Naive thymus-derived CD8-positive, alpha-beta T cell (primary cell): ENCODE measurements around the gene PICK1. TPM values are rescaled to one million over a fixed set of nuclear protein-coding genes. Genes with fewer than 3 reads are reported as not detected.
A peak's percentile ranks its signal among the peaks of the same experiment; 100 is the strongest.

Experiments
- ATAC-seq, 2 donors: fragments of 150-1000 bp; cut with Tn5 transposase in 1 of 2; sonication (Bioruptor Pico), chemical (Tn5 transposase) in 1 of 2; 1 replicate in 1 of 2; 2 replicates in 1 of 2; pipeline ENCODE4 v1.10.0; 2021; ENCODE audit warnings: mild to moderate bottlenecking in 2 of 2, moderate library complexity in 2 of 2
- POLR2A ChIA-PET: fragments of 350-600 bp; sonication (Branson Sonifier 250); formaldehyde crosslinking; loops from one replicate; lab custom pipeline; 2021; ENCODE audit warnings: antibody characterized with exemption; lab: Charles Lee
- DNase-seq, 10 donors: peaks; one replicate each; pipeline versions ENCODE4 v3.0.0 to v3.0.0-alpha.2; 2020 to 2022
- H3K27ac Mint-ChIP-seq, 10 donors: one replicate each; pipeline ENCODE4 v1.8.0; 2020 to 2022; ENCODE audit warnings: mild to moderate bottlenecking in 10 of 10, mixed read lengths in 10 of 10, moderate library complexity in 4 of 10, inconsistent platforms in 1 of 10
- H3K27me3 Mint-ChIP-seq, 5 donors: one replicate each; pipeline ENCODE4 v1.8.0; 2021 to 2022; ENCODE audit warnings: mixed read lengths in 5 of 5
- H3K36me3 Mint-ChIP-seq, 3 donors: one replicate each; pipeline ENCODE4 v1.8.0; 2020 to 2022; ENCODE audit warnings: mixed read lengths in 3 of 3, mild to moderate bottlenecking in 2 of 3, inconsistent platforms in 1 of 3
- H3K4me1 Mint-ChIP-seq, 4 donors: one replicate each; pipeline ENCODE4 v1.8.0; 2021 to 2022; ENCODE audit warnings: mixed read lengths in 4 of 4
- H3K4me3 Mint-ChIP-seq, 10 donors: one replicate each; pipeline ENCODE4 v1.8.0; 2020 to 2022; ENCODE audit warnings: mild to moderate bottlenecking in 10 of 10, mixed read lengths in 10 of 10, moderate library complexity in 6 of 10, inconsistent platforms in 1 of 10
- H3K9me3 Mint-ChIP-seq, 9 donors: one replicate each; pipeline ENCODE4 v1.8.0; 2020 to 2022; ENCODE audit warnings: mixed read lengths in 9 of 9, mild to moderate bottlenecking in 3 of 9, inconsistent platforms in 1 of 9, moderate library complexity in 1 of 9
- polyA plus RNA-seq, 3 donors: library from polyadenylated mRNA; unstranded; fragments of 300-500 nt; fragmentation: Illumina TruSeq; gene quantifications; one replicate each; pipeline ENCODE4 v1.2.3, GENCODE V29; 2021
- total RNA-seq, 8 experiments: library from RNA in 2 of 8; stranded (reverse) in 2 of 8; gene quantifications; one replicate each; pipeline ENCODE4 v1.2.3 and lab custom pipeline; 2021 to 2026

PICK1 gene
- total and polyA plus RNA-seq, 5 experiments from 2014 or later: 4.5 to 28.8 (median 7.7) TPM

DNA sequence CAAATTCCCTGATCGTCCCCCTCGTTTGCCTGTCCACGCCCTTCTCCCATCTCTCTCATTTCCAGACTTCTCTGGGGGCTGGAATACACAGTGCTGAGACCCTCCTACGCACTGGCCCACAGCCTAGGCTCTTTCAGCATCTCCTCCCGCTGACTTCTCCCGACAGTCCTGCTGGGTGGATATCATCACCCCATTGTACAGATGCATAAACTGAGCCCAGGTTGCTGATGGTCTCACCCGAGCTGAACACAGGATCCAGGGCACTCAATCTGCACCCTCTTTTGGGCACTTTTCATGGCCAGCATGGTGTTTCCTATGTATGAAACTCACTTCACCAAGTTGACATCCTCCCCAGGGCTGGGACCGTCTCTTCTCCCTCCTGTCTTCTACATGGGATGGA lies 31.7 kb upstream of the PICK1 start:
- Mint-ChIP-seq H3K36me3 (peaks cover 0 to 3% (median 0%) of the 10 kb centered on the region in 3 donors), H3K4me3 (no peak overlapping the region), H3K9me3 (no peaks in the 10 kb centered on the region), H3K27ac (peak overlapping the region in 1 of 10 donors; percentile 18), H3K4me1 (peaks cover 0 to 7% (median 0%) of the 10 kb centered on the region in 4 donors), H3K27me3 (no peaks in the 10 kb centered on the region)
- POLR2A ChIA-PET: no interaction called here
- no peak for ATAC-seq
- DNase-seq: no peak

DNA sequence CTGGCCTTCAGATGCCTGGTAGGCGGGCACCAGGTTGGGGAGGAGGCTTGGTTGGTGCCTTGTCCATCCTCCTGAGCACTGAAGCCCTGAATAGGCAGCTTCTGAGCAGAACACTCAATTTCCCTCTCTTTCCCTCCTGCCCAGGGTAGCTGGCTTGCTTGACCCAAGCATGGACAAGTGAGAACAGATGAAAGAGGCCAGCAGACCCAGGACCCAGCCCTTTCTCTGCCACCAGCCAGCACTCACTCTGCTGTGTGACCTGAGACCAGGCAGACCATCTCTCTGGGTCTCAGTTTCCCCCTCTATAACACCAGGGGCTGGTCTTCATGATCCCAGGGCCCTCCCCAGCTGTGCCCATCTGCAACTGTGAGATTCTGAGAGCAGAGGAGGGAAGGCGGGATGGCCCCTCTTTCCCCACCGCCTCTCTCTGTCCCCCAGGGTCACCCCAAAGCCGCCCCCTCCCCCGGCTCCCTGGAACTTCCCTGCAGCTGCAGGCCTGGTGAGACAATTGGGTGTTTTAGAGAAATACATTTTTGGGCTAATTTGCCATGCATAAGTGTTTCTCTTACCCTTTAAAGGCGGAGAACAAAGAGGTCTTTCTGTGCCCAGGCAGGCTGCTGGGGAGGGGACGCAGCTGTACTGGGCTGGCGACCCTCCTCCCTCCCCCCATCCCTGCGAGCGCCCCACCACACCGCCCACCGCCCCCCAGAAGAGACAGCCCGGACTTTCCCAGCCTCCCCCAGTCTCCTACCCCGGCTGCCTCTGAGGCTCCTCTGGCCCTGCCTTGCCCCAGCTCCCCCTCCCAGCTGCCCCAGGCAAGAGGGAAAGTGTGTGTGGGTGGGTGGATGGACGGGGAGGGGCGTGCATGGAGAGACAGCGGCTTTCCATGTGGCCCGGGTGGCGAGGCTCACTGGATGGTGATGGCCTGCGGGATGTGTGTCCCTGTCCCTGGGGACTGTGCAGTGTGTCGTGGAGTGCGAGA lies 30.8 kb upstream of the PICK1 start:
- DNase-seq: no peak
- no peaks in the 10 kb centered on the region for H3K9me3 Mint-ChIP-seq
- peaks cover 0 to 3% (median 0%) of the 10 kb centered on the region in 3 donors for H3K36me3 Mint-ChIP-seq
- H3K27ac Mint-ChIP-seq: peak overlapping the region in 1 of 10 donors; percentile 15
- H3K4me1 Mint-ChIP-seq: peaks cover 0 to 5% (median 0%) of the 10 kb centered on the region in 4 donors
- POLR2A ChIA-PET: no interaction called here
- H3K4me3 Mint-ChIP-seq: no peak overlapping the region
- ATAC-seq: no peak
- H3K27me3 Mint-ChIP-seq: no peaks in the 10 kb centered on the region

DNA sequence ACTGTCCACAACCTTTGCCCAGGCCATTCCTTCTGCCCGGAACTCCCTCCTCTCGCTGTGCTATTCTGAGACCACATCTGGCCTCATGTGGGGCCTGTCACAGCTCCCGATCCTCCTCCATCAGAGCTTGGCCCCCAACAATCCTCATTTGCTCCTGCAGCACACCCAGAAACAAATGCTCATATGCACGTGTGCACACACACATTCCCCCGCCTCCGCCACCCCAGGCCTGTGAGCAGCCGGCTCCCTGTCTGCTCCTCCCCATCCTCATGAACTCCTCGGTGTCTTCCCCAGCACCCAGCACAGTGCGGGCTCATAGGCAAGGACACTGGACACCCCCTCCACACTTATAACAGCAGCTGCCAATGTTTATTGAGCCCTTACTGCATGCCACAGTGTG lies 29.7 kb upstream of the PICK1 start:
- no peak overlapping the region for H3K27ac Mint-ChIP-seq
- H3K36me3 Mint-ChIP-seq: peaks cover 0 to 3% (median 0%) of the 10 kb centered on the region in 3 donors
- no peaks in the 10 kb centered on the region for H3K27me3 Mint-ChIP-seq
- POLR2A ChIA-PET: no interaction called here
- no peak for DNase-seq
- no peak for ATAC-seq
- peaks cover 0 to 5% (median 0%) of the 10 kb centered on the region in 4 donors for H3K4me1 Mint-ChIP-seq
- no peaks in the 10 kb centered on the region for H3K9me3 Mint-ChIP-seq
- H3K4me3 Mint-ChIP-seq: no peak overlapping the region

- Mint-ChIP-seq H3K4me3 (no peak overlapping the region), H3K36me3 (peaks cover 0 to 3% (median 0%) of the 10 kb centered on the region in 3 donors), H3K27ac (peak overlapping the region in 2 of 10 donors; percentile 57 to 70), H3K9me3 (no peaks in the 10 kb centered on the region), H3K4me1 (peaks cover 0 to 5% (median 0%) of the 10 kb centered on the region in 4 donors), H3K27me3 (no peaks in the 10 kb centered on the region)
- ATAC-seq (no peak), DNase-seq (no peak)
- POLR2A ChIA-PET: no interaction called here
Measured at GRCh38 chr22:38028344-38029130, 28.7 kb upstream of the PICK1 start.

GRCh38 chr22:38029370-38029769 lies 27.8 kb upstream of the PICK1 start:
- H3K4me3 Mint-ChIP-seq: no peak overlapping the region
- no peak overlapping the region for H3K27ac Mint-ChIP-seq
- H3K27me3 Mint-ChIP-seq: no peaks in the 10 kb centered on the region
- H3K36me3 Mint-ChIP-seq: peaks cover 0 to 3% (median 0%) of the 10 kb centered on the region in 3 donors
- no peak for DNase-seq
- H3K9me3 Mint-ChIP-seq: no peaks in the 10 kb centered on the region
- H3K4me1 Mint-ChIP-seq: peaks cover 0 to 8% (median 0%) of the 10 kb centered on the region in 4 donors
- no peak for ATAC-seq
- POLR2A ChIA-PET: no interaction called here

- peaks cover 0 to 3% (median 0%) of the 10 kb centered on the region in 3 donors for H3K36me3 Mint-ChIP-seq
- peaks cover 0 to 8% (median 0%) of the 10 kb centered on the region in 4 donors for H3K4me1 Mint-ChIP-seq
- DNase-seq (no peak), ATAC-seq (no peak)
- H3K27ac Mint-ChIP-seq: peak overlapping the region in 1 of 10 donors; percentile 32
- POLR2A ChIA-PET: no interaction called here
- H3K27me3 Mint-ChIP-seq: no peaks in the 10 kb centered on the region
- H3K9me3 Mint-ChIP-seq: no peaks in the 10 kb centered on the region
- H3K4me3 Mint-ChIP-seq: no peak overlapping the region
Measured at GRCh38 chr22:38029901-38030300, 27.3 kb upstream of the PICK1 start.

DNA sequence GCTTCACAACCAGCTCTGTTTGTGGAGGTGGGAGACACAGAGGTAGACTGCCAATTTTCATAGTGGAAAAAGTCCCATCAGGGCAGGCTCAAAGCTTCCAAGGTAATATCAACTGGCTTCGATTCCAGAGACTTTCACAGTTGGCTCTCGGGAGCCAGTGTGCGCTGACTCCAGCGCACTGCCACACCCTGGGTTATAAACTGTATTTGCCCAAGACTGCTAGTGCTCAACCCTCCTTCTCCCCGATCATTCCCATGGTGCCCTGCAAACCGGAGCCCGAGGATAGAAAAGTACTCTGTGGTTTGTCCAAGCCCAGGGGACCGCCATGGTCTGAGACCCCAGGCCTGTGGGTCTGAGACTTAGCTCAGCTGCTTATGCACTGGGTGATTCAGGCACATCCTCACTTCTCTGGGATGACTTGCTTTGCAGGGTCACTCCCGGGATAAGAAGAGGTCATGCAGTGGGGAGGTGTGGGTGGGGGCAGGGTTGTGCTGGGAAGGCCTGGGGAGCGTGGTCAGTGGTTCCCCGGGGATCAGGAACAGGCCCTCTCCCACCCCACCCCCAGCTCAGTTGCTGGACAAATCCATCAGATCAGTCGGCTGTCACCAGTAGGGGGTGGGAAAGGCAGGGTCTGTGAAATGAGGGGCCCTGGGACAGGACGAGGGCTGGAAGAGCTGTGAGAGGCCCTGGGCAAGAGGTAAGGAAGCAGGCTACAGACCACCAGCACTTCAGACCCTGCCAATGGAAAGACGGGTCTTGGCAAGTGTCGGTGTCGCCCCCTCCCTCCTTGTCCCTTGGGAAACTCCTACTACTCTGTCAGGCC lies 26.7 kb upstream of the PICK1 start:
- Mint-ChIP-seq H3K4me1 (peaks cover 0 to 6% (median 0%) of the 10 kb centered on the region in 4 donors), H3K9me3 (no peaks in the 10 kb centered on the region), H3K36me3 (peaks cover 0 to 3% (median 0%) of the 10 kb centered on the region in 3 donors), H3K4me3 (no peak overlapping the region), H3K27ac (no peak overlapping the region), H3K27me3 (no peaks in the 10 kb centered on the region)
- DNase-seq (no peak), ATAC-seq (no peak)
- POLR2A ChIA-PET: no interaction called here

GRCh38 chr22:38031491-38031890 lies 25.7 kb upstream of the PICK1 start:
- ATAC-seq: no peak
- Mint-ChIP-seq H3K9me3 (no peaks in the 10 kb centered on the region), H3K27me3 (no peaks in the 10 kb centered on the region), H3K4me1 (peaks cover 0 to 6% (median 0%) of the 10 kb centered on the region in 4 donors), H3K27ac (no peak overlapping the region), H3K36me3 (peaks cover 0 to 2% (median 0%) of the 10 kb centered on the region in 3 donors), H3K4me3 (no peak overlapping the region)
- DNase-seq: no peak
- POLR2A ChIA-PET: no interaction called here

GRCh38 chr22:38032681-38033521 lies 24.3 kb upstream of the PICK1 start:
- POLR2A ChIA-PET: no interaction called here
- no peak for DNase-seq
- Mint-ChIP-seq H3K27ac (peak overlapping the region in 1 of 10 donors; percentile 54), H3K27me3 (no peaks in the 10 kb centered on the region), H3K4me3 (no peak overlapping the region), H3K36me3 (no peaks in the 10 kb centered on the region), H3K4me1 (peaks cover 0 to 3% (median 0%) of the 10 kb centered on the region in 4 donors), H3K9me3 (no peaks in the 10 kb centered on the region)
- no peak for ATAC-seq

DNA sequence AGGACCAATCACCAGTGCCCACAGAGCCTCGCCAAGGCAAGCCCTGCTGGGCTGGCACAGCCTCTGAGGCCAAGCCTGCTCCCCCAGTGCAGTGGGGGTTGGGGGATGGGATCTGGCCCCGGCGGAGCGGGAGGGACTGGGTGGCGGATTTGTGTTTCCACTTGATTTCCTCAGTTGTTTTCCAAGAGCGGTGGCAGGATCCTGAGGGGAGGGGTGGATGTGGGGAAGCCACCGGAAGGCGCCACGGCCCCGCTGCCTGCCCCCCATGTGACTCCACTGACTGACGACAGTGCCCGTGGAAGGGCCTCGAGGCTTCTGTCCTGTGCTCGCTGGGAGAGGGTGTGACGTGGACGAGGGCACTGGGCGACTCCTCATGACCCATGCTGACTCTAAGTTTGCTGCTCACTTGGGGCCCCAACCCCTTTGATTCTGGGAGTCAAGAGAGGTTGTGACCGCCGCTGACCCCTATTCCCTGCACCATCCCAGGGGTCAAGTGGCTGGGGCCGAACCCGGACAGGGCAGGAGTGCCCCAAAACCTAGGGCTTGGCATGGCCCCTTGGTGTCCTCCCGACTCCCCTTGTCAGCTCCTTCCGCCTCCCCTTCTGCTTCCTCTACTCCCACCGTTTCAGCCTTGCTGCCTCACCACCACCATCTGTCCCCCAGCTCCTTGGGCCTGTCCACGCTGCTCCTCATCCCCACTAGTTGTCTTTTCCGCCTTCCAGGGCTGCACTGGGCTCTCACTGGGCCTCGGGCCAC lies 23.5 kb upstream of the PICK1 start:
- DNase-seq: no peak
- POLR2A ChIA-PET: no interaction called here
- Mint-ChIP-seq H3K4me3 (no peak overlapping the region), H3K4me1 (peaks cover 0 to 3% (median 0%) of the 10 kb centered on the region in 4 donors), H3K27me3 (no peaks in the 10 kb centered on the region), H3K9me3 (no peaks in the 10 kb centered on the region), H3K27ac (no peak overlapping the region), H3K36me3 (no peaks in the 10 kb centered on the region)
- no peak for ATAC-seq

DNA sequence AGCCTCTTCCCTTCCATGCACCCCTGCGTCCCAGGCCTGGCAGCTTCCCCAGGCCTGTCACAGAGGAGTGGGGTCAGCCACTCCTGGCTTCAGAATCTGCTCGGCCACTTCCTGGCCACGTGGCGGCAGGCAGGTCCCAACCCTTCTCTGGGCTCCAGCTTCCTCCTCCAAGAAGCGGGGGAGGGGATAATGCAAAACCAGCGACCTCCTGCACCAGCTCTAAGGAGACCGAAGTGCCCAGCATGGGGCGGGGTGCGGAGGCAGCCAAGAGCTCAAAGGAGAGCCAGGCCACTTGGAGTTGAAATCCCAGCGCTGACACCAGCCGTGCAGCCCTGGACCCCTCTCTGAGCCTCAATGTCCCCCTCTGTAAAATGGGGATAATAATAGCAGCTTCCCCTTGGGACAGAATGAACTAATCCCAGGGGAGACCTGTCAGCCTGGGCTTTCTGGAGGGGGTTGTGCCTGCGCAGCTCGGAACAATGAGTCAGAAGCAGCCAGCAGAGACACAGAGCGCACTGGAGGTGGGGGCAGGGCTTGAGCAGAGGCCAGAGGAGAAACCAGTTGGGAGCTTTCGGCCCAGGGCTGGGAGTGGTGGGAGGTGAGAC lies 22.8 kb upstream of the PICK1 start:
- no peak overlapping the region for H3K4me3 Mint-ChIP-seq
- POLR2A ChIA-PET: no interaction called here

More for the DNA sequence above, 22.8 kb upstream of the PICK1 start:
- ATAC-seq (no peak), DNase-seq (no peak)
- H3K36me3 Mint-ChIP-seq: no peaks in the 10 kb centered on the region
- no peaks in the 10 kb centered on the region for H3K27me3 Mint-ChIP-seq
- no peaks in the 10 kb centered on the region for H3K9me3 Mint-ChIP-seq
- H3K27ac Mint-ChIP-seq: no peak overlapping the region
- H3K4me1 Mint-ChIP-seq: peaks cover 0 to 3% (median 0%) of the 10 kb centered on the region in 4 donors
